HG03354 (cell line): ENCODE measurements around the gene PLPP6.

ENCODE experiments used
- ATAC-seq: cut with Tn5 transposase; IDR thresholded peaks from one replicate; pipeline ENCODE4 v1.9.1; 2021; ENCODE audit warnings: mild to moderate bottlenecking; ENCODE audit not compliant: unreplicated experiment, poor library complexity, severe bottlenecking

The PLPP6 gene

GRCh38 chr9:4689021-4689420, 26.9 kb downstream of the PLPP6 start:
- ATAC-seq, result no peak

- ATAC-seq, result peak; percentile 73
These were observed 27.6 kb downstream of the PLPP6 start for GRCh38 chr9:4689687-4690104.

- ATAC-seq, result peak; percentile 64
These were observed 28.1 kb downstream of the PLPP6 start for GRCh38 chr9:4690144-4690543.

- no peak for ATAC-seq
These were observed 29.7 kb downstream of the PLPP6 start for GRCh38 chr9:4691795-4692194.

- ATAC-seq, result no peak
These were observed 38.0 kb downstream of the PLPP6 start for GRCh38 chr9:4700091-4700490.

- ATAC-seq, result no peak
These were observed 38.8 kb downstream of the PLPP6 start for GRCh38 chr9:4700932-4701331.

GRCh38 chr9:4701526-4701925, 39.4 kb downstream of the PLPP6 start:
- ATAC-seq, result no peak

GRCh38 chr9:4704129-4704528, 42.0 kb downstream of the PLPP6 start:
- ATAC-seq, result no peak

GRCh38 chr9:4706021-4706420, 43.9 kb downstream of the PLPP6 start:
- no peak for ATAC-seq

GRCh38 chr9:4706971-4707622, 45.0 kb downstream of the PLPP6 start:
- ATAC-seq, result no peak

- ATAC-seq, result no peak
These were observed 47.3 kb downstream of the PLPP6 start for GRCh38 chr9:4709380-4709779.

GRCh38 chr9:4713849-4714248, 51.8 kb downstream of the PLPP6 start:
- ATAC-seq, result no peak

- no peak for ATAC-seq
These were observed 52.3 kb downstream of the PLPP6 start for GRCh38 chr9:4714266-4715016.
